SK-N-SH (cell line): ENCODE measurements around the gene ABCA6.

Source experiments
- FOXM1 ChIP-seq: IDR thresholded peaks from 2 replicates; pipeline ENCODE4 v1.4.0; 2012; ENCODE audit warnings: low read depth, mild to moderate bottlenecking
- GABPA ChIP-seq: IDR thresholded peaks from 2 replicates; pipeline ENCODE4 v1.4.0; 2012; ENCODE audit warnings: low read depth, mild to moderate bottlenecking
- MEF2A ChIP-seq: IDR thresholded peaks from 2 replicates; pipeline ENCODE4 v1.4.0; 2012; ENCODE audit warnings: low read depth, borderline replicate concordance
- SIN3A ChIP-seq: IDR thresholded peaks from 2 replicates; pipeline ENCODE4 v1.6.1; 2012; ENCODE audit warnings: low read depth, mild to moderate bottlenecking, low read length, moderate library complexity, borderline replicate concordance
- TAF1 ChIP-seq: IDR thresholded peaks from 2 replicates; pipeline ENCODE4 v1.6.1; 2012; ENCODE audit warnings: low read depth, mild to moderate bottlenecking, low read length, moderate library complexity, borderline replicate concordance
- TCF12 ChIP-seq: IDR thresholded peaks from 2 replicates; pipeline ENCODE4 v1.4.0; 2012
- TF ChIP-seq, protein P1 (sequence below): IDR thresholded peaks from 2 replicates; pipeline ENCODE4; 2012
- TF ChIP-seq, protein P2 (sequence below): fragments of 200-600 bp; sonication (generic); IDR thresholded peaks from 2 replicates; pipeline ENCODE4 v1.6.1; 2017; ENCODE audit warnings: antibody characterized with exemption, mild to moderate bottlenecking, moderate library complexity

DNA sequence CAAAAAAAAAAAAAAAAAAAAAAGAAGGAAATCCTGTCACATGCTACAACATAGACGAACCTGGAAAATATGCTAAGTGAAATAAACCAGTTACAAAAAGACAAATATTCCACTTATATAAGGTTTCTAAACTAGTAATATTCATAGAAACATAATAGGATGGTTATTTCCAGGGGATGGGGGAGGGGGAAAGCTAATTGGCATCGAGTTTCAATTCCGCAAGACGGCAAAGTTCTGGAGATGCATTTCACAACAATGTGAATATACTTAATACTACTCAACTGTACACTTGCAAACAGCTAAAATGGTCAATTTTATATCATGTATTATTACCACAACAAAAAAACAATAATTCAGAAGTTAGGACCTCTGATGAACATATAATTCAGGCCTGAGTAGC lies 43.1 kb downstream of the ABCA6 start:
- TF ChIP-seq MEF2A (no peak), TCF12 (no peak), FOXM1 (no peak), TAF1 (no peak), SIN3A (no peak), GABPA (no peak)
- TF ChIP-seq, protein P1, sequence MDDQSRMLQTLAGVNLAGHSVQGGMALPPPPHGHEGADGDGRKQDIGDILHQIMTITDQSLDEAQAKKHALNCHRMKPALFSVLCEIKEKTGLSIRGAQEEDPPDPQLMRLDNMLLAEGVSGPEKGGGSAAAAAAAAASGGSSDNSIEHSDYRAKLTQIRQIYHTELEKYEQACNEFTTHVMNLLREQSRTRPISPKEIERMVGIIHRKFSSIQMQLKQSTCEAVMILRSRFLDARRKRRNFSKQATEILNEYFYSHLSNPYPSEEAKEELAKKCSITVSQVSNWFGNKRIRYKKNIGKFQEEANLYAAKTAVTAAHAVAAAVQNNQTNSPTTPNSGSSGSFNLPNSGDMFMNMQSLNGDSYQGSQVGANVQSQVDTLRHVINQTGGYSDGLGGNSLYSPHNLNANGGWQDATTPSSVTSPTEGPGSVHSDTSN = no peak
- TF ChIP-seq, protein P2, sequence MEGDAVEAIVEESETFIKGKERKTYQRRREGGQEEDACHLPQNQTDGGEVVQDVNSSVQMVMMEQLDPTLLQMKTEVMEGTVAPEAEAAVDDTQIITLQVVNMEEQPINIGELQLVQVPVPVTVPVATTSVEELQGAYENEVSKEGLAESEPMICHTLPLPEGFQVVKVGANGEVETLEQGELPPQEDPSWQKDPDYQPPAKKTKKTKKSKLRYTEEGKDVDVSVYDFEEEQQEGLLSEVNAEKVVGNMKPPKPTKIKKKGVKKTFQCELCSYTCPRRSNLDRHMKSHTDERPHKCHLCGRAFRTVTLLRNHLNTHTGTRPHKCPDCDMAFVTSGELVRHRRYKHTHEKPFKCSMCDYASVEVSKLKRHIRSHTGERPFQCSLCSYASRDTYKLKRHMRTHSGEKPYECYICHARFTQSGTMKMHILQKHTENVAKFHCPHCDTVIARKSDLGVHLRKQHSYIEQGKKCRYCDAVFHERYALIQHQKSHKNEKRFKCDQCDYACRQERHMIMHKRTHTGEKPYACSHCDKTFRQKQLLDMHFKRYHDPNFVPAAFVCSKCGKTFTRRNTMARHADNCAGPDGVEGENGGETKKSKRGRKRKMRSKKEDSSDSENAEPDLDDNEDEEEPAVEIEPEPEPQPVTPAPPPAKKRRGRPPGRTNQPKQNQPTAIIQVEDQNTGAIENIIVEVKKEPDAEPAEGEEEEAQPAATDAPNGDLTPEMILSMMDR = no peak
